Osteoblast (primary cell): ENCODE results near the gene TBCD. TPM values are rescaled to one million over a fixed set of nuclear protein-coding genes. Genes with fewer than 3 reads are reported as not detected.

Source experiments
- DNase-seq: peaks from one replicate; pipeline ENCODE4 v3.0.0; 2011; ENCODE audit warnings: low spot score, mixed read lengths; ENCODE audit not compliant: insufficient read length; ENCODE audit errors: missing footprints
- H2AFZ ChIP-seq: 2 replicates; pipeline ENCODE4 v1.6.0; 2011; ENCODE audit warnings: mild to moderate bottlenecking, low read length
- H3K27ac ChIP-seq: 2 replicates; pipeline ENCODE4 v1.5.1; 2011; ENCODE audit warnings: mild to moderate bottlenecking, low read depth, low read length, moderate library complexity
- H3K27me3 ChIP-seq: 2 replicates; pipeline ENCODE4 v1.6.0; 2012; ENCODE audit warnings: mild to moderate bottlenecking, control low read depth, inconsistent platforms, low read length, moderate library complexity; ENCODE audit not compliant: insufficient read depth
- H3K36me3 ChIP-seq: 2 replicates; pipeline ENCODE4 v1.5.1; 2011; ENCODE audit warnings: mild to moderate bottlenecking, low read length, control low read depth, moderate library complexity; ENCODE audit not compliant: insufficient read depth
- H3K4me1 ChIP-seq: 2 replicates; pipeline ENCODE4 v1.5.1; 2011; ENCODE audit warnings: mild to moderate bottlenecking, low read length, control low read depth, moderate library complexity; ENCODE audit not compliant: insufficient read depth
- H3K4me2 ChIP-seq: 2 replicates; pipeline ENCODE4 v1.6.0; 2011; ENCODE audit warnings: mild to moderate bottlenecking, low read length; ENCODE audit not compliant: insufficient read depth
- H3K4me3 ChIP-seq: fragments of 200-600 bp; sonication (generic); 3 replicates; pipeline ENCODE4 v1.5.1; 2012; ENCODE audit warnings: mild to moderate bottlenecking, low read length, inconsistent platforms; ENCODE audit not compliant: insufficient read depth
- H3K79me2 ChIP-seq: 2 replicates; pipeline ENCODE4 v1.6.0; 2012; ENCODE audit warnings: mild to moderate bottlenecking, low read length, control low read depth, inconsistent platforms; ENCODE audit not compliant: insufficient read depth
- H3K9me3 ChIP-seq: 2 replicates; pipeline ENCODE4 v1.5.1; 2011; ENCODE audit warnings: low read depth, low read length, control low read depth
- H4K20me1 ChIP-seq: 2 replicates; pipeline ENCODE4 v1.6.0; 2012; ENCODE audit warnings: mild to moderate bottlenecking, low read length, control low read depth; ENCODE audit not compliant: insufficient read depth
- CTCF ChIP-seq: IDR thresholded peaks from 2 replicates; pipeline ENCODE4 v1.5.1; 2011; ENCODE audit warnings: mild to moderate bottlenecking, low read depth, low read length, moderate library complexity; ENCODE audit errors: extremely low read depth
- total RNA-seq: library from RNA; depleted of rRNA; stranded (reverse); fragments of >200 nt; gene quantifications from 2 replicates; pipeline ENCODE4 v1.2.3, GENCODE V29; 2012

TBCD gene
- total RNA-seq, 1 donor = 29.0 TPM

GRCh38 chr17:82838386-82839063, 86.7 kb downstream of the TBCD start:
- peak overlapping the region; percentile 20 for H3K4me2 ChIP-seq
- no peak for TF ChIP-seq CTCF
- H3K4me1 ChIP-seq = peaks cover 10% of the 10 kb centered on the region
- H3K36me3 ChIP-seq = no peaks in the 10 kb centered on the region
- H4K20me1 ChIP-seq = no peaks in the 10 kb centered on the region
- no peaks in the 10 kb centered on the region for H3K9me3 ChIP-seq
- DNase-seq = no peak
- peak overlapping the region; percentile 2 for H3K4me3 ChIP-seq
- no peaks in the 10 kb centered on the region for H3K27me3 ChIP-seq
- no peaks in the 10 kb centered on the region for H3K79me2 ChIP-seq
- H3K27ac ChIP-seq = no peak overlapping the region
- peak overlapping the region; percentile 1 for H2AFZ ChIP-seq

GRCh38 chr17:82839617-82840292, 87.9 kb downstream of the TBCD start, which contains the start of gene ZNF750:
Gene ZNF750, minus strand, starts transcription at chr17:82840022. Its CDS starts 7,568 bp downstream, at chr17:82832454.
- no peak within 1 kb of the TSS for H3K27ac ChIP-seq
- H3K36me3 ChIP-seq = no peaks in the 10 kb centered on the region
- no peak within 1 kb of the TSS for H3K4me3 ChIP-seq
- H3K9me3 ChIP-seq = no peaks in the 10 kb centered on the region
- H3K4me1 ChIP-seq = peaks cover 10% of the 10 kb centered on the region
- no peak within 1 kb of the TSS for H3K4me2 ChIP-seq
- H2AFZ ChIP-seq = no peak within 1 kb of the TSS
- peak; percentile 5 for DNase-seq
- no peak for TF ChIP-seq CTCF
- H4K20me1 ChIP-seq = no peaks in the 10 kb centered on the region
- H3K79me2 ChIP-seq = no peaks in the 10 kb centered on the region
- H3K27me3 ChIP-seq = no peaks in the 10 kb centered on the region

- Histone ChIP-seq H3K27me3 (no peaks in the 10 kb centered on the region), H3K79me2 (no peaks in the 10 kb centered on the region), H4K20me1 (no peaks in the 10 kb centered on the region), H3K9me3 (no peaks in the 10 kb centered on the region), H3K4me3 (no peak overlapping the region), H3K4me2 (no peak overlapping the region), H3K36me3 (no peaks in the 10 kb centered on the region), H2AFZ (no peak overlapping the region), H3K4me1 (peaks cover 10% of the 10 kb centered on the region), H3K27ac (no peak overlapping the region)
- DNase-seq = no peak
- TF ChIP-seq CTCF = no peak
Measured at GRCh38 chr17:82840431-82840831, 88.6 kb downstream of the TBCD start.

- no peak for TF ChIP-seq CTCF
- Histone ChIP-seq H3K27ac (no peak overlapping the region), H3K4me2 (no peak overlapping the region), H3K9me3 (no peaks in the 10 kb centered on the region), H3K4me1 (peaks cover 8% of the 10 kb centered on the region), H3K27me3 (no peaks in the 10 kb centered on the region), H2AFZ (no peak overlapping the region), H3K79me2 (no peaks in the 10 kb centered on the region), H3K36me3 (no peaks in the 10 kb centered on the region), H3K4me3 (no peak overlapping the region), H4K20me1 (no peaks in the 10 kb centered on the region)
- no peak for DNase-seq
Measured at GRCh38 chr17:82841921-82842596, 90.2 kb downstream of the TBCD start.
